Measurements from ENCODE around the gene IGF2R.

DNA sequence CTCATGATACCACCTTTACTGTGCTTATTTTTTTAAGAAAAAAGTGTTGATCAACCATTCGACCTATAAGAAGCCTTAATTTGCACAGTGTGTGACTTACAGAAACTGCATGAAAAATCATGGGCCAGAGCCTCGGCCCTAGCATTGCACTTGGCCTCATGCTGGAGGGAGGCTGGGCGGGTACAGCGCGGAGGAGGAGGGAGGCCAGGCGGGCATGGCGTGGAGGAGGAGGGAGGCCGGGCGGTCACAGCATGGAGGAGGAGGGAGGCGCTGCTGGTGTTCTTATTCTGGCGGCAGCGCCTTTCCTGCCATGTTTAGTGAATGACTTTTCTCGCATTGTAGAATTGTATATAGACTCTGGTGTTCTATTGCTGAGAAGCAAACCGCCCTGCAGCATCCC is 137.1 kb downstream of the IGF2R start:
- TF ChIP-seq, protein P1, sequence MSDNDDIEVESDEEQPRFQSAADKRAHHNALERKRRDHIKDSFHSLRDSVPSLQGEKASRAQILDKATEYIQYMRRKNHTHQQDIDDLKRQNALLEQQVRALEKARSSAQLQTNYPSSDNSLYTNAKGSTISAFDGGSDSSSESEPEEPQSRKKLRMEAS (IDR thresholded peaks at IDR 0.05), result no peak
- TF ChIP-seq CEBPB (IDR thresholded peaks at IDR 0.05), result no peak
- no peak for TF ChIP-seq RAD21 (IDR thresholded peaks at IDR 0.05; ENCODE audit: low read depth)
- TF ChIP-seq TAF1 (IDR thresholded peaks at IDR 0.05; ENCODE audit: low read depth), result no peak
- TF ChIP-seq EP300 (IDR thresholded peaks at IDR 0.05; ENCODE audit: borderline replicate concordance), result no peak
- TF ChIP-seq TEAD4 (IDR thresholded peaks at IDR 0.05), result no peak

All from Ishikawa (cell line).